NOMO-1 treated with dmso at 0.1 percent for 144 hours (cell line): ENCODE measurements around the gene LY6G5C.

Experiments used
- DNase-seq: peaks from one replicate; lab custom pipeline; 2025; ENCODE audit not compliant: unreplicated experiment; lab: John Stamatoyannopoulos, UW

Gene LY6G5C

GRCh38 chr6:31642798-31643570 lies 37.9 kb downstream of the LY6G5C start:
- no peak for DNase-seq

DNA sequence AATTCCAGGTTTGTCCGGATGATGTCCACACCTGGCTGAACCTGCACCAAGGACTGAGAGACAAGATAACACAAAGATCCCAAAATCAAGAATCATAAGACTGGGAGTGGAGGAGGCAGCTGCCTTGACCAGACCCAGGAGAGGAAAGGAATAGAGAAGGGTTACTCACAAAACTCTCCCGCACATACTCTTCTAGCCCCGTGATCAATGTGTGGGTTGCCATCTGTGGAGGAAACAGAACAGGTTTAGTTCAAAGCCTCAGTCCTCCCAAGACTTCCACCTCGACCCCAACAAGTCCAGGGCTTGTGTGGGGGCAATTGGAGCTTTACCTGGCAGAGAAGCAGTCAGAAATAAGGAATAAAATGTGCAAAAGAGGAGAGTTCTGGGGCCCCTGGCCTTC lies 39.5 kb downstream of the LY6G5C start:
- DNase-seq: no peak

GRCh38 chr6:31640612-31641011 lies 40.3 kb downstream of the LY6G5C start:
- no peak for DNase-seq

DNA sequence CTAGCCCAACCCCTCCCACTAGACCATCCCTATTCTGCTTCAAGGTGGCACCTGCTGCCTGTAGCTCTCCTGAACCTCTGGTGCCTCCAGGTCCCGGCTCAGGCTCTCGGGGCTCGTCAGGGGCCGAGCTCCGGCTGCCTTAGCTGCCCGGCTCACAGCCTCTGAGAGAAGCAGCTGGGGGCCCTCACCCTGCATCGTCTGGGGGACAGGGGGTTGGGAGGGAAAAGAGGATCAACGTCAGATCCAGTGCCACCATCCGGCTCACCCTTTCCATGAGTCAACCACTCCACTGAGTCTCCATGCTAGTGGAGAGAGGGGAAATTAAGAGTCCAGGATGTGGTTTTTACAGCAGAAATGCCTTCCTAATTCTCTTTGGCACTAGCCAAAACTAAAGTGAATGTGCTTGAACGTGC lies 41.4 kb downstream of the LY6G5C start:
- DNase-seq: no peak

- no peak for DNase-seq
These were observed 41.8 kb downstream of the LY6G5C start for GRCh38 chr6:31639043-31639442.

DNA sequence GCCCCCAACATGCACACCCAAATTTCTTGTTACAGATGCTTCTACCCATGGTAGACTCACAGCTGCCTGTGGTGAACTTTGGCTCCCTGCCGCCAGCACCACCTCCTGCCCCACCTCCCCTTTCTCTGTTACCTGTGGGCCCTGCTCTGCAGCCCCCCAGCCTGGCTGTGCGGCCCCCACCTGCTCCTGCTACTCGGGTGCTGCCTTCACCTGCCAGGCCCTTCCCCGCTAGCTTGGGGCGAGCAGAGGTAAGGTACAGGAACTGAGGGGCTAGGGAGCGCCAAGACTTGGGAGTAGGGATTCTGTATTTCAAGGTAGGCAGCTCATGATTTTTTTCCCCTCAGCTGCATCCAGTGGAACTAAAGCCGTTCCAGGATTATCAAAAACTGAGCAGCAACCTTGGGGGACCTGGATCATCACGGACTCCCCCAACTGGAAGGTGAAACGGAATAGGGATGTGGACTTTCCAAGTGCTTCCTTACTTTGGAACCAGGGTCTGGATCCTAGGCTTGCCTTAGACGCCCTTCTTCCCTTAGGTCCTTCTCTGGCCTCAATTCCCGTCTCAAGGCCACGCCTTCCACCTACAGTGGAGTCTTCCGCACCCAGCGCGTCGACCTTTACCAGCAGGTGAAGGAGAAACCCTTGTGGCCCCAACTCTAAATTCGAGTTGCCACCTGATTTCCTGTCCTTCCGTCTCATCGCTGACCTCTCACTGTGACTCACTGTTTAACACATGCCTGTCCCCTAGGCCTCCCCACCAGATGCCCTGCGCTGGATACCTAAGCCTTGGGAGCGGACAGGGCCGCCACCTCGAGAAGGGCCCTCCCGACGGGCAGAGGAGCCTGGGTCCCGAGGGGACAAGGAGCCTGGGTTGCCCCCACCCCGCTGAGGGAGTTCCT lies 43.9 kb downstream of the LY6G5C start:
- no peak for DNase-seq

DNA sequence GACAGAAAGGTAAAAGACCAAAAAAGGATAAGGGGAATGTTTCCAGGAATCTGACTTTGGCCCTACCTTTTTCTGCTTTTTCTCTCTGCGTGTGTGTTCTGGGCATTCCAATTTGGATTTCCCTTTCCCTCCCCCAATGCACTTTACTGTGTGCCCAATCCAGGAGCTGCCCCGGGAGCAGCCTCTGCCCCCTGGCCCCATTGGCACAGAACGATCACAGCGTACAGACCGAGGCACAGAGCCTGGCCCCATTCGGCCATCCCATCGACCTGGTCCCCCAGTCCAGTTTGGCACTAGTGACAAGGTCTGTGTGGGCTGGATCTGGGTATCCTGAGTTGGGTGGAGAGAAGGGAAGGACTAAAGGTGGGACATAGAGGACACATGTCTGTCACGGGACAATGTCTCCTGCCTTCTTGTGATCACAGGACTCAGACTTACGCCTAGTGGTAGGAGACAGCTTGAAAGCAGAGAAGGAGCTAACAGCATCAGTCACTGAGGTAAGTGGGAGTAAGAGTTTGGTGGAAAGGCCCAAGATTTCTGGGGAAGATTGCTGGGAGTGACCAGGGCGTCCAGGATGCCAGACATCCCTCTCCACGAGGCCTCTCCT lies 45.8 kb downstream of the LY6G5C start:
- DNase-seq: no peak

DNA sequence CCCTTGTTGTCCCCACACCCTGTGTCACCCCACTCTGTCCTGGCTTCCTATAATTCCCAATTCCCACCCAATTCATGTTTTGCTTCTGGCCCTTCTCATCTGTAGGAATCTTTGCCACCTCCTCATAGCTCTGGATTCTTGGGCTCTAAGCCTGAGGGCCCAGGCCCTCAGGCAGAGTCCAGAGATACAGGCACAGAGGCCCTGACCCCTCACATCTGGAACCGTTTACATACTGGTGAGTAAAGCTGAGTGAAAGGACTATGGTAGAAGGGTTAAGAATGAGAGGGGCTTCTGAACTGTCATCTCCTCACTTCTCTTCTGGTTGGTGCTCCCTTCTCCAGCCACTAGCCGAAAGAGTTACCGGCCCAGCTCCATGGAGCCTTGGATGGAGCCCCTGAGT lies 46.7 kb downstream of the LY6G5C start:
- no peak for DNase-seq

- DNase-seq: no peak
These were observed 47.4 kb downstream of the LY6G5C start for GRCh38 chr6:31633447-31633846.

DNA sequence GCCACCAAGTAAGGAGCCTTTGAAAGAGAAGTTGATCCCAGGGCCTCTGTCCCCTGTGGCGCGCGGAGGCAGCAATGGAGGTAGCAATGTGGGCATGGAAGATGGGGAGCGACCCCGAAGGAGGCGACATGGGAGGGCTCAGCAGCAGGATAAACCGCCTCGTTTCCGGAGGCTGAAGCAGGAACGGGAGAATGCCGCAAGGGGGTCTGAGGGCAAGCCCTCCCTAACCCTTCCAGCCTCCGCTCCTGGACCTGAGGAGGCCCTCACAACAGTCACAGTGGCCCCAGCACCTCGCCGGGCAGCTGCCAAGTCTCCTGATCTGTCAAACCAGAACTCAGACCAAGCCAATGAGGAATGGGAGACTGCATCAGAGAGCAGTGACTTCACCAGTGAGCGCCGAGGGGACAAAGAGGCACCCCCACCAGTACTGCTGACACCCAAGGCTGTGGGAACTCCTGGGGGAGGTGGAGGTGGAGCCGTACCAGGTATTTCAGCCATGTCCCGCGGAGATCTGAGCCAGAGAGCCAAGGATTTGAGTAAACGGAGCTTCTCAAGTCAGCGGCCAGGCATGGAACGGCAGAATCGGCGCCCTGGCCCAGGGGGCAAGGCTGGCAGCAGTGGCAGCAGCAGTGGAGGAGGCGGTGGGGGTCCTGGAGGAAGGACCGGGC lies 48.5 kb downstream of the LY6G5C start:
- no peak for DNase-seq

- no peak for DNase-seq
These were observed 49.1 kb downstream of the LY6G5C start for GRCh38 chr6:31631681-31632278.

DNA sequence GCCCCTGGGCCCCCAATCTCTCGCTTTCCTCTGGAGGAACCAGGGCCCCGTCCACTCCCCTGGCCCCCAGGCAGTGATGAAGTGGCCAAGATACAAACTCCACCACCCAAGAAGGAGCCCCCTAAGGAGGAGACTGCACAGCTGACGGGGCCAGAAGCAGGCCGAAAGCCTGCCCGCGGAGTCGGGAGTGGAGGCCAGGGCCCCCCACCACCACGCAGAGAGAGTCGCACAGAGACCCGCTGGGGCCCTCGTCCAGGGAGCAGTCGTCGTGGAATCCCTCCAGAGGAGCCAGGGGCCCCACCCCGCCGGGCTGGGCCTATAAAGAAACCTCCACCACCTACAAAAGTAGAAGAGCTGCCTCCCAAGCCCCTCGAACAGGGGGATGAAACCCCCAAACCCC lies 49.7 kb downstream of the LY6G5C start:
- DNase-seq: no peak

GRCh38 chr6:31630177-31630934 lies 50.5 kb downstream of the LY6G5C start:
- DNase-seq: no peak

DNA sequence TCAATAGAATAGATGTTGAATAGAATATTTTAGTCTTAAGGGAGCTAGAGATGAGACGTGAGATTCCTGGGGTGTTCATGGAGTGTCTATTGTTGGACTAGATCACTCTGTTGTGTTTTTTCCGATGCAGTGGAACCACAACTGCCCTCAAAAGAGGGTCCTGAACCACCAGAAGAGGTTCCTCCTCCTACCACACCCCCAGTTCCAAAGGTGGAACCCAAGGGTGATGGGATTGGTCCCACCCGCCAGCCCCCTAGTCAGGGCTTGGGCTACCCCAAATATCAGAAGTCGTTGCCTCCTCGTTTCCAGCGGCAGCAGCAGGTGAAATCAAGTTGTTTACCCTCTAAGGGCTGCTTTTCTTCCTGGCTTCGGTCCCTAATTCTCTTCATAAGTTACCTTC lies 51.9 kb downstream of the LY6G5C start:
- no peak for DNase-seq

- DNase-seq: no peak
These were observed 53.1 kb downstream of the LY6G5C start for GRCh38 chr6:31627690-31628287.

GRCh38 chr6:31626952-31627351 lies 53.9 kb downstream of the LY6G5C start:
- DNase-seq: no peak
